ENCODE results near the gene MAST4. TPM values are rescaled to one million over a fixed set of nuclear protein-coding genes. Genes with fewer than 3 reads are reported as not detected.

The MAST4 gene
- total and polyA plus RNA-seq, 2 of the 4 experiments (the other 2 are of a cell fraction): 4.8 to 6.8 TPM

GRCh38 chr5:66757834-66758371 lies 161.7 kb downstream of the MAST4 start:
- Histone ChIP-seq H3K9me1 (ENCODE audit: insufficient read depth, low read length) (no peaks in the 10 kb centered on the region), H3K4me2 (ENCODE audit: low read depth, low read length) (no peak overlapping the region), H2BK5ac (ENCODE audit: low read depth, low read length, poor library complexity, severe bottlenecking) (no peak overlapping the region), H4K5ac (ENCODE audit: low read depth, low read length) (no peak overlapping the region), H4K8ac (ENCODE audit: low read depth in 2 of 2, low read length in 2 of 2) (no peak overlapping the region), H3K9ac (ENCODE audit: low read depth, low read length) (no peak overlapping the region), H3K27ac (ENCODE audit: insufficient read depth, low read length) (no peak overlapping the region), H3K36me3 (ENCODE audit: control insufficient read depth, insufficient read depth, low read length) (no peaks in the 10 kb centered on the region), H2AK5ac (ENCODE audit: low read depth, low read length) (no peak overlapping the region), H3K56ac (ENCODE audit: extremely low read depth, insufficient read depth, low read length) (no peak overlapping the region), H2AFZ (replicated peaks; ENCODE audit: low read length, poor library complexity) (no peak overlapping the region), H3K14ac (replicated peaks; ENCODE audit: low read depth, low read length) (no peak overlapping the region), H3K9me3 (ENCODE audit: control insufficient read depth, insufficient read depth, low read length) (no peaks in the 10 kb centered on the region), H3K23ac (ENCODE audit: low read depth, low read length) (no peak overlapping the region), H2BK20ac (ENCODE audit: low read depth, low read length) (no peak overlapping the region), H2BK120ac (ENCODE audit: low read depth, low read length) (no peak overlapping the region), H3K4ac (ENCODE audit: low read depth, low read length) (no peak overlapping the region), H3K27me3 (ENCODE audit: control insufficient read depth, insufficient read depth, low read length) (no peaks in the 10 kb centered on the region), H3K18ac (ENCODE audit: low read depth, low read length) (no peak overlapping the region), H3K4me3 (ENCODE audit: insufficient read depth, low read depth, low read length) (no peak overlapping the region), H4K20me1 (ENCODE audit: insufficient read depth, low read length) (no peaks in the 10 kb centered on the region), H2BK15ac (ENCODE audit: low read depth, low read length) (no peak overlapping the region), H3K4me1 (ENCODE audit: control insufficient read depth, insufficient read depth, low read length) (no peaks in the 10 kb centered on the region), H4K91ac (ENCODE audit: insufficient read depth, low read depth, low read length) (no peak overlapping the region), H3K79me1 (ENCODE audit: low read depth in 1 of 2, low read length in 2 of 2) (no peaks in the 10 kb centered on the region), H2AK9ac (replicated peaks; ENCODE audit: low read depth, low read length, poor library complexity) (no peak overlapping the region)
- dilution Hi-C loops (cut with HindIII; ENCODE audit: low sequenced_read_pairs, unreplicated experiment): no loop called here
- no CpG with 5 or more reads among the region's 3 CpGs for WGBS, 2 experiments (ENCODE audit: extremely low coverage in 2 of 2, insufficient read length in 1 of 2)
- intact Hi-C loops (cut with micrococcal nuclease): loop anchor here (1.0 to 5.0 kb wide), 2 partner anchors 451 to 581 kb away; no protein-coding TSS in a partner anchor
- CTCF ChIA-PET: interaction anchor here (0.6 kb wide), 2 partner anchors 488 to 1123 kb away, joined by 3 read pairs; no protein-coding TSS in a partner anchor
- in situ Hi-C loops (cut with MboI; ENCODE audit: low sequenced_read_pairs): no loop called here
- ATAC-seq (ENCODE audit: low read depth) (no peak), DNase-seq (no peak)
- no TSS peak for BruUV-seq (replicated peaks)
- TF ChIP-seq CEBPB (IDR thresholded peaks at IDR 0.05; ENCODE audit: low read depth, low read length) (no peak), NFE2L2 (IDR thresholded peaks at IDR 0.05; ENCODE audit: low read depth, low read length) (no peak), CHD1 (IDR thresholded peaks at IDR 0.05; ENCODE audit: low read depth, low read length) (no peak), MAZ (IDR thresholded peaks at IDR 0.05; ENCODE audit: borderline replicate concordance, low read depth, low read length) (no peak), SMC3 (IDR thresholded peaks at IDR 0.05; ENCODE audit: low read depth, low read length) (no peak), USF2 (IDR thresholded peaks at IDR 0.05; ENCODE audit: low read depth, low read length) (no peak), BHLHE40 (IDR thresholded peaks at IDR 0.05; ENCODE audit: low read depth, low read length) (no peak), RCOR1 (IDR thresholded peaks at IDR 0.05; ENCODE audit: insufficient replicate concordance, low read length) (no peak), POLR2A (IDR thresholded peaks at IDR 0.05; ENCODE audit: low read depth, low read length) (no peak), MAFK (IDR thresholded peaks at IDR 0.05; ENCODE audit: low read depth, low read length) (no peak)
- POLR2A ChIA-PET (ENCODE audit: unreplicated experiment): no interaction called here

All from IMR-90 (cell line).